Activated T-cell treated with anti-CD3 and anti-CD28 coated beads for 1 hour (primary cell): ENCODE measurements around the gene STRN3.

Experiments used
- DNase-seq: peaks from one replicate; pipeline ENCODE4 v3.0.0-alpha.2; 2020; ENCODE audit warnings: low read depth

STRN3 gene

DNA sequence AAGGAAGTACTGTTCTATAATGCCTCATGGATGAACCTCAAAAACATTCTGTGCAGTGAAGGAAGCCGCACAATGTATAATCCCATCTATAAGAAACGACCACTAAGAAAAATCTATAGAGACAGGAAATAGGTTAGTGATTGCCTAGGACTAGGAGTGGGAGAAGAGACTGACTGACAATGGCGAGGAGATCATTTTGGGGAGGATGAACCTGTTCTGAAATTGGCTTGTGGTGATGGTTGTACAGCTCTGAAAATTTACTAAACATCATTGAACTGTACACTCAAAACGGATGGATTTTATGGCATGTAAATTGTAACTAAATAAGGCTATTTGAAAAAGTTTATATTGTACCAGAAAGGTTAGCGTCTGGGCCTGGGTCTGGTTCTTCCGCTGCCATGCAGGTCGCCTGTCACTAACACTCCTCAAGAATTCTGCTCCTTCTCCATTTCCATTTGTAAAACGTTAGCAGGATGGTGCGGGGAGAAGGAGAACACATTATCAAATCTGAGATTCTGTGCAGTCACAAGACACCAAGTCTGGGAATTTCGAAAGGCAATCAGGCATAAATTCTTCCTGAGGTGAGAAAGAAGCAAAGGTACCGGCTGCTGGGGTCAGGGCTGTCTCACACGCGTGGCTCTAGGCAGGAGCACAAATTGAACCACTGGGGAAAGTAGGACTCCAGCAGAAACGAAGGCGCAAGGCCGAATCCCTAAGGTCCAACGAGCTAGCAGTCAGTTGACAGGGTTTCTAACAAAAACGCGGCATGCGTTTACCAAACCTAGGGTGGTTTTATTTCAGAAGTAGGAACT, 152.7 kb downstream of the STRN3 start:
- no peak for DNase-seq

DNA sequence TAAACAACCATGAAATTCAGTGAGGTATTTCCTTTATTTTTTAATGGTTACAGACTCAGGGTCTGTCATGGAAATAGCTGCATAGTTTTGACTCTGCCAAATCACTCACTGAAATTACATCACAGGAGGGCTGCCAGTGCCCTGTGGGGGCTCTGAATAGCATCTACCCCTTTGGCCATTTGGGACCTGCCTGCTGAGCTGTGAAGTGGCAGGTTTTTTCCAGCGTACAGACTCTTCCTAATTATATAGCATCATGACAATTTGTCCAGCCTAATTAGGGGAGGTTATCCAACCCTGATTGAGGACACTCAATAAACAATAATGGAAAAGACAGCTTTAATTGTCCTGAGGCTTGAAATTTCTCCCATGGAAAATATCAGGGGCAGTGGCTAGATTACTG, 153.6 kb downstream of the STRN3 start:
- no peak for DNase-seq

DNA sequence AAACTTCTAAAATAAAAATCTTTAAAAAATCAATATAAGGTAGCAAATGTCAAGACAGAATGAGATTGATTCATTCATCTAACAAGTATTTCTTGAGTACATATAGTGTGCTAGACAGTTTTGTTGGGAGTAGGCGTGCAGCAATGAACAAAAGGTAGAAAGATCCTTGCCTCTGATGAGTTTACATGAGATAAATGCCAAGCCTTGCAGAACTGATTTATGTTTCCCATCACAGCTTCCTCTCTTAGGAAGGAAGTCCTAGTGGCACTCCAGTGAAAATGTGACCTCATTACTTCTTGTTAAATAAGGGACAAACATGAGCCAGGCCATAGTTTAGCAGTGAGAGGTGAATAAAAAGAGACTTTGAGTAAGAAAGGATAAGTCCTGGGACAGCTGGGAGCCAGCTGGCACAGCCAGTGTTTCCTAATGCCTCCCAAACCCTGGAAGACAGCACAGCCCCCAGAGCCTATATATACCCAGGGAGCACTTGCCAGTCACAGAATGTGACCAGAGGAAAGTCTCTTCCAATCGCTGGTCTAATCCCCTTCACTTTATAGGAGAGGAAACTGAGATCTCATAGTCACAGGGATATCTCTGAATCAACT, 156.5 kb downstream of the STRN3 start:
- no peak for DNase-seq

- no peak for DNase-seq
These were observed 157.4 kb downstream of the STRN3 start for GRCh38 chr14:30868736-30869135.

DNA sequence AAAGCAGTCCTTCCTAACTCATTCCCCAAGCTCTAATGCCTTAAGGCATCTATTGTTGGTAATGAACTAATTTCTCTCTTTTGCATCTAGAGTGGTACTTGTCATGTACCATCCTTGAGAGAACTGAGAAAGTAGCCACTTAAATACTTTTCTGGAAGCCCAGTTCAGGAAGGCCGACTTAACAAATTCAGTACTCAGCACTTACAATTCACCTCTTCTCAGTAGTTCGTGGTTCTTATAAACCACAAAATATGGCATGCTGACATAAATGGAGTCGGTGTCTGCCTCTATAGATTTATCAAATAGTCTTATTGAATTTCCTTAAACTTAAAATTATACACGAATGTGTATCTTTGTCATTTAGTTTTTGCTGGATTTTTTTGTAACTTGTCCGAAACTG, 161.2 kb downstream of the STRN3 start:
- no peak for DNase-seq

DNA sequence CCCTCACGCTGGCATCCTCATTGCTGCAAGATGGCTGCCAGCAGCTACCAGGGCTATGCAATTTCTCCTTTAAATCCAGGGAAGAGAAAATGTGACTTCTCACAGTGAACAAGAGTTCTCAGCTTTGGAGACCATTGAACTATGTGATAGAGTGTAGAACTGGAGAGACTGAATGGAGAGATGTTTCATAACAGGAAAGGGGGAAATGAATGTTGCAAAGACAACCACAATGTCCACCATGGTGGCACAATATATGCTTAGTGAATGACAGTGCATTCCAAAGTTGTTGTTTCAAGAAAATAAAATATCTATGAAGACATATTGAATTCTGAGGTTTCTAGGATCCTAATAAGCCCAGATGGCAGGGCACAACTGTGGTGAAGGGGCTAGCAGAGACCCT, 165.0 kb downstream of the STRN3 start:
- DNase-seq, result no peak

- DNase-seq, result no peak
These were observed 170.7 kb downstream of the STRN3 start for GRCh38 chr14:30855345-30856037.

DNA sequence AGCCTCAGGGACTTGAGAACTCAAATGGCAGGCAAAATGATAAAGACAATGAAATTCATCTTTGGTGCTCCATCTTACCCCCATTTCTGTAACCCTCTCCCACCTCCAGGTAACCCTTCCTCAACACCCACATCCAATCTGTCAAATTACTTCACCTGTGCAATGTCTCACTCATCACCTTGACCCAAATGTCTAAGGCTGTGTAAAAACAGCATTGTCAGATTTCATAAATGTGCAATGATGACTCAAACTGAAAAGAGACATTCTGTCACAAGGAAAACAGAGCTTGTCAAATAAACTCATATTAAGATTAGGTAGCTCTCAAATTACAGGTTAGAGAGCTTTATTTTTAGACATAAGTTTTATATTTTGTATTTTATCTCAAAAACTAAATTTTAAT, 171.7 kb downstream of the STRN3 start:
- no peak for DNase-seq

DNA sequence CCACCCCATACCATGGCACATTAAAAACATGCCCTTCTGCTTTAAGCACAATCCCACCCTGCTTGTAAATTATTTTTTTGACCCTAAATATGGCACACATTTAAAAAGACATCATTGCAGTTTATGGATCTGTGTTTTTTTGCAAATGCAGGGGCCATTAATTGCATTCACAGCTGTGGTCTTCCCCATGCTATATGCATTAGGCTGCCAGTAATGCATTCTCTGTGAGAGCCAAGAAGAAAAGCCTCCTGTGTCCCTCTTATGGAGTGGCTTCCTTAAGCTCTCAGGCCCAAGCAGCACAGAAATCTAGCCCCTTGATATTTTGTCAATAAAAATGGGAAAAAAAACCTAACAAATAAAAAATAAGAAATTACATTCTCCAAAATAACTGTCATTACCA, 172.2 kb downstream of the STRN3 start:
- no peak for DNase-seq

GRCh38 chr14:30849983-30850382, 176.2 kb downstream of the STRN3 start:
- DNase-seq, result no peak

DNA sequence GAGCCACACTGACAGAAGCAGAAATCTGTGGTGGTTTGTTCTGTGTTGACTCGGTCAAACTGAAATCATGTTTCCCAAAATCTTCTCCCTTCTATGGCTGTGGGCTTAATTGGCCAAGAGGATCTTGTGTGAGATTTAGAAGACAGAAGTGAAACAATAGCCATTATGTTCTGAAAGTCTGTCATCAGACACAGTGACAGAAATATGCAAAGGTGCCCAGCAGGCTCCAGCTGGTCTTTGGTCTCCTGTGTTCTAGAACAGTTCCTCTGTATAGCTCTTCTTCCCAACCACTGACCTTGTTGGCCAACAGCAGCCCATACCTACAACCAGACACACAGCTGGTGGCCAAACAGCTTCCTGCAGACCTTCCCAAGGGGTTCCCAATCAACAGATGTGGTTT, 176.8 kb downstream of the STRN3 start:
- no peak for DNase-seq

DNA sequence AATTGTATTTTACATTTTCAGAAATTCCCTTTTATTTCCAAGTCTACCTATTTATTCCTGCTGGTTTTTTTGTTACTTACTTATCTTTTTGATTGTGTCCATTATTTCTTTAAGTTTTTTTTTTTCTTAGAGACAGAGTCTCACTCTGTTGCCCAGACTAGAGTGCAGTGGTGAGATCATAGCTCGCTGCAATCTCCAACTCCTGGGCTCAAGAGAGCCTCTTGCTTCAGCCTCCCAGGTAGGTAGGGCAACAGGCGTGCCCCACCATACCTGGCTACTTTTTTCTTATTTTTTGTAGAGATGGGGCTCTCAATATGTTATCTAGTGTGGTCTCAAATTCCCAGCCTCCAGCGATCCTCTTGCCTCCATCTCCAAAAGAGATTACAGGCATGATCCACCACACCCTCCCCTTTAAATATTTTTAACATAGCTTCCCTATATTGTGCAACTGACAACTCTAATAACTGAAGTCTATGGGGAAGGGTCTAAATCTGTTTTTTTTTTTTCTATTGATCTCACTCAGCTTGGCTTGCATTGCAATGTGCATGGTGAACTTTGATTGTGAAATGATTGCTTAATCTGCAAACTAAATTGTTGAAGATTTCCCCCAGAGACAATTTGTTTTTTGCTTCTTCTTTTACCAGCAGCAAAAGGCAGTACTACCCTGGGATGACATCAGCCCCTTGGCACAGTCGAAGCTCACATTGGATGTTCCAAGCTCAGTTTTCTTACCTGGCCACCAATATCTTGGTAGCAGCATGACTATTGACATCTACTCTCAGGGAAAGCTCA, 177.5 kb downstream of the STRN3 start:
- DNase-seq, result no peak
